CD4-positive, alpha-beta T cell treated with Interleukin-2 at 100 ng/mL for 4 hours (primary cell): ENCODE data around the gene GSTP1.
"Not testable (repeated sequence)": the region's sequence is repeated elsewhere in the genome, so short reads cannot be mapped to it uniquely, and the experiment has no call there.

Experiments
- DNase-seq: peaks from one replicate; pipeline ENCODE4 v3.0.0-alpha.2; 2020; ENCODE audit warnings: low spot score

Gene GSTP1

DNA sequence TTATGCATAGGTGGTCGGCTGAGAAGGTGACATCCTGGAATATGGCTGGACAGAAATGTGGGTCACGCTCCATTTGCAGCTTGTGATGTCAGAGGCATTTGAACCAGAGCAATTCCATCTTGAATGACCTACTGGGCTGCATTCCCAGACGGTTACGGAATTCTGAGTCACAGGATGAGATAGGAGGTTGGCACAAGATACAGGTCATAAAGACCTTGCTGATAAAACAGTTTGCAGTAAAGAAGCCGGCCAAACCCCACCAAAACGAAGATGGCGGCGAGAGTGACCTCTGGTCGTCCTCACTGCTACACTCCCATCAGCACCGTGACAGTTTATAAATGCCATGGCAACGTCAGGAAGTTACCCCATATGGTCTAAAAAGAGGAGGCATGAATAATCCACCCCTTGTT, 19.9 kb upstream of the GSTP1 start:
- not testable (repeated sequence) for DNase-seq

DNA sequence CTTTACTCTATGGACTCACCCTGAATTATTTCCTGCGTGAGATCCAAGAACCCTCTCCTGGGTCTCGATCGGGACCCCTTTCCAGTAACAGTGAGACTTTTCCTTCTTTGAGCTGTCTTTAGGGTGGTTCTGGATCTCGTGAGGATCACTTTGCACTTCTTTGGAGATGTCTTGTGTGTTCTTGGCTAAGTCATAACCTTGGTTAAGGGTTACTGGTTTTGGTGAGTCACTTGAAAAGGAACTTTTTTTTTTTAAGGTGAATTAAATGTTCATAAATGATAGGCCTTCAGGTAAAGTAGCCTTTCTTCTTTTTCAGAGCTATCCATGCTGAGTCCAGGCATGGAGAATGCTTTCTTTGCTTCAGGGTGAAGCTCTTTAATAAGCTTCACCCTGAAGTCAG, 19.4 kb upstream of the GSTP1 start:
- DNase-seq = no peak

DNA sequence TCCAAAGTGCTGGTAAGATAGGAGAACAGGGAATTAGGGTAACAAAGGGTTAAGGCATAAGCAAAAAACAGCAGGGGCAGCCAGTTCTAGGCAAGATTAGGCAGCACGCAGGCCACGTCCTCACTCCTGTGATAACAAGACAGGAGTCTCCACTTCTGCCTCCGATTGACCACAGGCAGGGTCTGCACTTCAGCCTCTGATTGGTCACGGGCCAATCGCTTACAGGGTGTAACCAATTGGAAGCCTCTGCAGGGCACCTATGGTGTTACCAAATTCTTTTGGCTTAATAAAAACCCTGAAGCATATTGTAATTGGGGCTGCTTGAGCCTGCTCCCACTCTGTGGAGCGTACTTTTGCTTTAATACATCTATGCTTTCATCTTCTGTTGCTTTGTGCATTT, 12.2 kb upstream of the GSTP1 start:
- DNase-seq = no peak

DNA sequence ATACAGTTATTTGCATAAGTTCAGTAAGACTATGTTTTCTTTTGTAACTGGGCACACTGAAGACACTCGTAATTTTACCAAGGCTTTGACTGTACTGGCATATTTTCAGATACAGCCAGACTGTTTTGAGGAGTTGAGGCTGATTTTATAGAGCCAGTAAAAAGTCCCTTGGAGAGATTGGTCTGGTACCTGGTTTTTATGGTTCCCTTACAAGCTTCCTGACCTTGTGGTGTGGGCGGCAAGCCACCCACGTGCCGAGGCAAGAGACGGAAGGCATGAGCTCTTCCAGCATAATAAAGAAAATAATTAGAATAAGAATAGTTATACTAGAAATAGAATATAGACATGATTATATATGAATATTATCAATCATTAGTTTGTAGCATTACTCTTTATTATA, 11.3 kb upstream of the GSTP1 start:
- no peak for DNase-seq

DNA sequence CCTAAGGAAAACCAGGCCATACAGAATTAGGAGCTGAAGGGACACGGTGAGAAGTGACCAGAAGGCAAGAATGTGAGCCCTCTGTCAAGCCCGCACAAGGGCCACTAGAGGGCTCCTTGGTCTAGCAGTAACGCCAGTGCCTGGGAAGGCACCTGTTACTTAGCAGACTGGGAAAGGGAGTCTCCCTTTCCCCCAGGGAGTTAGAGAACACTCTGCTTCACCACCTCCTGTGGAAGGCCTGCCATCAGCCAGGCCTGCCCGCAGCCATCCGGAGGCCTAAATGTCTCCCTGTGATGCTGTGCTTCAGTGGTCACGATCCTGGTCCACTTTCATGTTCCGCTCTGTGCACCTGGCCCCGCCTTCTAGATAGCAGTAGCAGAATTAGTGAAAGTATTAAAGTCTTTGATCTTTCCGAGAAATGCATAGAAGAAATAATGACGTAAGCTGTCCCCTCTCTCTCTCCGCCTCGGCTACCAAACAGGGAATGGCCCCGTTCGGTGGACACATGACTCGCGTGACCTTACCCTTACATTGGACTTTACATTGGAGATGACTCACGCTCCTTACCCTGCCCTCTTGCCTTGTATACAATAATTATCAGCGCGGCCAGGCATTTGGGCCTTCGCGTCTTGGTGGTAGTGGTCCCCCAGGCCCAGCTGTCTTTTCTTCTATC, 10.7 kb upstream of the GSTP1 start:
- DNase-seq = peak; percentile 45

DNA sequence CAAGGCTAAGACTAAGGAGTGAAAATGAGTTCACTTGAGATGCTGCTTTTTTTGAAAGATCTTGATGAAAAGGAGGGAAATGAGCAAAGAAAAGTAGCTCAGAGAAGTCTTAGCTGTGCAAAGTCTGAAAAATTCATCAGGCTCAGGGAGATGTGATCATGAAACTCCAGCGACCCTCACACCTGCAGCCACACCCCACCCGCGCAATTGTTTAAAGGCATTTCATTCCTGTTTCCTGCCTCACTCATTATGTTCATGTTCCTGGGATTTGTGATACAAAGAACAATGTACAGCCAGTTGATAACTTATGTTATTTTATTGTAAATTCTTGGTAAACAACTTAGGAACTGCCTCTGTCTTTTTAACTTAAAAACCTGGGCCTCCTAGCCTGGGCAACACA, 8.7 kb upstream of the GSTP1 start:
- no peak for DNase-seq

DNA sequence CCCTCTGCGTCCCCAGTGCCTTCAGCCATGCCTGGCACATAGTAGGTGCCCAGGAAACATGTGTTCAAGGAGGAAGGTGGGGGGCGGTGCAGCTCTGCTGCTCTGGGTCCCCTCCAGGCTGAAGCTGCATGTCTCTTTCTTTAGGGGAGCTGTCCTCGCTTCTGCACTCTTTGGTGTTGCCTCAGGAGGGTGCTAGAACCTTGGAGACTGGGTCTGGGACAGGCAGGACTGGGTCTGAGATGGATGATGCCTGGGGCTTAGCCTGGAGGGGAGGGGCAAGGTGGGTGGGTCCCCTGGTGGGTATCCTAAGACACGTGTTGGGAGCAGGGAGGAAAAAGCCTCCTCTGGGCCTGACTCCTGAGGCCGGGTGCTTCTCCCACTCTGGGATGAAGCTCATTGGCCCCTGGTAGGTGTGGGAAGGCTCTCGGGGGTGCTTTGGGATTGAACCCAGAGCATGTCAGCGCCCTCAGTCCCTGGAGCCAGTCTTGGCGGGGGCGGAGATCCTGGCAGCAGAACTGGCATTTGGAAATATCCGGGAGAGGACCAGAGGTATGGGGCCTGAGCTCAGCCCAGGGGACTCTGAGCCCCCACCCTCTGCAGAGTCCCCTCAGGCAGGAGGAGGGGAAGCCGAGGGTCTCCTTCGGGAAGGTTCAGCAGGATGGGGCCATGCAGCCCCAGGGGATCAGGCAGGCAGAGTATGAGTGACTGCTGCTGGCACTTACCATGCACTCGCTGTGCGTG, 6.7 kb upstream of the GSTP1 start:
- DNase-seq = no peak

DNA sequence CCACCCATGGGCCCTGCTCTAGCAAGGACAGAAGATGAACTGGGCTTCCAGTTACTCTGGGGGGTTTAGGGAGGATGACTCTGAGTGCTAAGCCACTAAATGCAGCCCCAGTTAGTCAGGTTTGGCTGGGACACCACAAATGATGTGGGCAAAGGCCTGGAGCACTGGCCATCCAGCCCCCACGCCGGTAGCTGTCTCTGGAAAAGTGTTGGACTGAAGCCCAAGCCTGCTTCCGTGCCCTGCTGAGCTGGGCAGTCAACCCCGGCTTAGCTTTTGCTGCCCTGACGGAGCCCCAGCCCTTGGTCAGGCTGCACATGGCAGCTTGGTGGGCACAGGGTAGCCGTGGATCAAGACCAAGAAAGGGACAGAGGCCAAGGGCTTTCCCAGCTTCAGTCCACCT, 5.7 kb upstream of the GSTP1 start:
- no peak for DNase-seq

DNA sequence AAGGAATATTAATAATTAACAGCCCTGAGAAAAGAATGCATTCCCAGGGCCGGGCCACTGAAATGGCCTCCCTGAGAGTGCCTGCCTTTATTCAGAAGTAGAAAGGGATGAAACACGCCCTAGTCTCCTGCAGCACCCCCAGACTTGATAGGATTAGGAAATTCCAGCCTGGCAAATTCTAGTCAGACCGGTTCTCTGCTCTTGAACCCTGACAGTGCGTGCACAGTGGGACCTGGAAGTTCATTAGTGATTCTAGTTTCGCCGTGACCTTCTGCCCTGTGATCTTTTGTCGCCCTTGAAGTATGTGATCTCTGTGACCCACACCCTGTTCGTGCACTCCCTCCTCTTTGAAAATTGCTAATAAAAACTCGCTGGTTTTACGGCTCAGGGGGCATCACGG, 2.1 kb upstream of the GSTP1 start:
- DNase-seq = no peak

DNA sequence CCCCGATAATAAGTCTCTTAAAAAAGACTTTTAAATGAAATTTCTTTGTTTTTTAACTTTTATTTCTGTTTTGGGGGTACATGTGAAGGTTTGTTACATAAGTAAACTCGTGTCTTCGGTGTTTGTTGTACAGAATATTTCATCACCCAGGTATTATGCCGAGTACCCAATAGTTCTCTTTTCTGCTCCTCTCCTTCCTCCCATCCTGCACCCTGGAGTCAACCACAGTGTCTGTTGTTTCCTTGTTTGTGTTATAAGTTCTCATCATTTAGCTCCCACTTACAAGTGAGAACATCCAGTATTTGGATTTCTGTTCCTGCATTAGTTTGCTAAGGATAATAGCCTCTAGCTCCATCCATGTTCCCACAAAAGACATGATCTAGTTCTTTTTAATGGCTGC, 1.6 kb upstream of the GSTP1 start:
- no peak for DNase-seq

DNA sequence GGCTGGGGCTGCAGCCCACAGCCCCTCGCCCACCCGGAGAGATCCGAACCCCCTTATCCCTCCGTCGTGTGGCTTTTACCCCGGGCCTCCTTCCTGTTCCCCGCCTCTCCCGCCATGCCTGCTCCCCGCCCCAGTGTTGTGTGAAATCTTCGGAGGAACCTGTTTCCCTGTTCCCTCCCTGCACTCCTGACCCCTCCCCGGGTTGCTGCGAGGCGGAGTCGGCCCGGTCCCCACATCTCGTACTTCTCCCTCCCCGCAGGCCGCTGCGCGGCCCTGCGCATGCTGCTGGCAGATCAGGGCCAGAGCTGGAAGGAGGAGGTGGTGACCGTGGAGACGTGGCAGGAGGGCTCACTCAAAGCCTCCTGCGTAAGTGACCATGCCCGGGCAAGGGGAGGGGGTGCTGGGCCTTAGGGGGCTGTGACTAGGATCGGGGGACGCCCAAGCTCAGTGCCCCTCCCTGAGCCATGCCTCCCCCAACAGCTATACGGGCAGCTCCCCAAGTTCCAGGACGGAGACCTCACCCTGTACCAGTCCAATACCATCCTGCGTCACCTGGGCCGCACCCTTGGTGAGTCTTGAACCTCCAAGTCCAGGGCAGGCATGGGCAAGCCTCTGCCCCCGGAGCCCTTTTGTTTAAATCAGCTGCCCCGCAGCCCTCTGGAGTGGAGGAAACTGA, 731 bp downstream of the GSTP1 start:
- no peak for DNase-seq

DNA sequence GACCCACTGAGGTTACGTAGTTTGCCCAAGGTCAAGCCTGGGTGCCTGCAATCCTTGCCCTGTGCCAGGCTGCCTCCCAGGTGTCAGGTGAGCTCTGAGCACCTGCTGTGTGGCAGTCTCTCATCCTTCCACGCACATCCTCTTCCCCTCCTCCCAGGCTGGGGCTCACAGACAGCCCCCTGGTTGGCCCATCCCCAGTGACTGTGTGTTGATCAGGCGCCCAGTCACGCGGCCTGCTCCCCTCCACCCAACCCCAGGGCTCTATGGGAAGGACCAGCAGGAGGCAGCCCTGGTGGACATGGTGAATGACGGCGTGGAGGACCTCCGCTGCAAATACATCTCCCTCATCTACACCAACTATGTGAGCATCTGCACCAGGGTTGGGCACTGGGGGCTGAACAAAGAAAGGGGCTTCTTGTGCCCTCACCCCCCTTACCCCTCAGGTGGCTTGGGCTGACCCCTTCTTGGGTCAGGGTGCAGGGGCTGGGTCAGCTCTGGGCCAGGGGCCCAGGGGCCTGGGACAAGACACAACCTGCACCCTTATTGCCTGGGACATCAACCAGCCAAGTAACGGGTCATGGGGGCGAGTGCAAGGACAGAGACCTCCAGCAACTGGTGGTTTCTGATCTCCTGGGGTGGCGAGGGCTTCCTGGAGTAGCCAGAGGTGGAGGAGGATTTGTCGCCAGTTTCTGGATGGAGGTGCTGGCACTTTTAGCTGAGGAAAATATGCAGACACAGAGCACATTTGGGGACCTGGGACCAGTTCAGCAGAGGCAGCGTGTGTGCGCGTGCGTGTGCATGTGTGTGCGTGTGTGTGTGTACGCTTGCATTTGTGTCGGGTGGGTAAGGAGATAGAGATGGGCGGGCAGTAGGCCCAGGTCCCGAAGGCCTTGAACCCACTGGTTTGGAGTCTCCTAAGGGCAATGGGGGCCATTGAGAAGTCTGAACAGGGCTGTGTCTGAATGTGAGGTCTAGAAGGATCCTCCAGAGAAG, 1.6 kb downstream of the GSTP1 start:
- no peak for DNase-seq

DNA sequence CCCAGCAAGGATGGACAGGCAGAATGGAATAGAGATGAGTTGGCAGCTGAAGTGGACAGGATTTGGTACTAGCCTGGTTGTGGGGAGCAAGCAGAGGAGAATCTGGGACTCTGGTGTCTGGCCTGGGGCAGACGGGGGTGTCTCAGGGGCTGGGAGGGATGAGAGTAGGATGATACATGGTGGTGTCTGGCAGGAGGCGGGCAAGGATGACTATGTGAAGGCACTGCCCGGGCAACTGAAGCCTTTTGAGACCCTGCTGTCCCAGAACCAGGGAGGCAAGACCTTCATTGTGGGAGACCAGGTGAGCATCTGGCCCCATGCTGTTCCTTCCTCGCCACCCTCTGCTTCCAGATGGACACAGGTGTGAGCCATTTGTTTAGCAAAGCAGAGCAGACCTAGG, 2.3 kb downstream of the GSTP1 start:
- no peak for DNase-seq

DNA sequence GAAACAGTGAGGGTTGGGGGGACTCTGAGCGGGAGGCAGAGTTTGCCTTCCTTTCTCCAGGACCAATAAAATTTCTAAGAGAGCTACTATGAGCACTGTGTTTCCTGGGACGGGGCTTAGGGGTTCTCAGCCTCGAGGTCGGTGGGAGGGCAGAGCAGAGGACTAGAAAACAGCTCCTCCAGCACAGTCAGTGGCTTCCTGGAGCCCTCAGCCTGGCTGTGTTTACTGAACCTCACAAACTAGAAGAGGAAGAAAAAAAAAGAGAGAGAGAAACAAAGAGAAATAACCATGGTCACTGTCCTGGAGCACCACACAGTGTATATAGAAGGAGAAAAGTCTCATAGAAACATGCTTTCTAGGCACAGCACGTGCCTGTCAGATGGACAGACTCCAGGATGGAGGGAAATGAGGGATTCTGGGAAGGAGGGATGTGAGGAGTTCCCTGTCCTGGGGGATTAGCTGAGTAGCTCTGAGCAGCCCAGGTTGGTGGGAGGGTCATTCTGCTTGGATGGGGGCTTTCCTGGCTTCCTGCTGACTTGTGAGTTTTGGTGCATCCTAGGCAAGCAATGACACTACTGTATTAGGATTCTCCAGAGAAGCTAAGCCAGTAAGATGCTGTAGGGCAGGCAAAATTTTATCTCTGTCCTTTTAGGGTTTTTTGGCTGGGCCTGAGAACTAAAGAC, 3.1 kb downstream of the GSTP1 start:
- DNase-seq = no peak

DNA sequence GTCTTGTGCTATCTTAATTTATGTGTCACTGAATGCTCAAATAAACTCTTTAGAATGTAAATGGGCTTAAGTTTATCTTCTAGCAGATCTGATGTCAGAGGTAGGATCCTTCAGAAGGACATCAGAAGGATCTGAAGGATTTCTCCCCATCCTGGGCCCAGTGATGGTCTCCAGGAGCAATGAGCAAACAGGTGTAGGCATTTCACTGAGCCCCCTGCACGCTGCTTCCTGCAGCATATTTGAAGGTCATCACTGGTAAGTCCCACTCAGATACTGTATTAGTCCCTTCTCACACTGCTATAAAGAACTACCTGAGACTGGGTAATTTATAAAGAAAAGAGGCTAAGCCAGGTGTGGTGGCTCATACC, 4.5 kb downstream of the GSTP1 start:
- no peak for DNase-seq

DNA sequence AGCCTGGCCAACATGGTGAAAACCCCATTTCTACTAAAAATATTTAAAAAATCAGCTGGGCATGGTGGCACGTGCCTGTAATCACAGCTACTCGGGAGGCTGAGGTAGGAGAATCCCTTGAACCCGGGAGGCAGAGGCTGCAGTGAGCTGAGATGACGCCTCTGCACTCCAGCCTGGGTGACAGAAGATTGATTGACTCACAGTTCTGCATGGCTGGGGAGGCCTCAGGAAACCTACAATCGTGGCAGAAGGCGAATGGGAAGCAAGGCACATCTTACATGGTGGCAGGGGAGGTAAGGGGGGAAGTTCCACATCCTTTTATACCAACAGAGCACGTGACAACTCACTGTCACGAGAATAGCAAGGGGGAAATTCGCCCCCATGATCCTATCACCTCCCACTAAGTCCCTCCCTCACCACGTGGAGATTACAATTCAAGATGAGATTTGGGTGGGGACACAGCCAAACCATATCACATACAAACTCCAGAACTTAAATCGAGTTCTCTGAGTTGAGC, 5.3 kb downstream of the GSTP1 start:
- DNase-seq = not testable (repeated sequence)

DNA sequence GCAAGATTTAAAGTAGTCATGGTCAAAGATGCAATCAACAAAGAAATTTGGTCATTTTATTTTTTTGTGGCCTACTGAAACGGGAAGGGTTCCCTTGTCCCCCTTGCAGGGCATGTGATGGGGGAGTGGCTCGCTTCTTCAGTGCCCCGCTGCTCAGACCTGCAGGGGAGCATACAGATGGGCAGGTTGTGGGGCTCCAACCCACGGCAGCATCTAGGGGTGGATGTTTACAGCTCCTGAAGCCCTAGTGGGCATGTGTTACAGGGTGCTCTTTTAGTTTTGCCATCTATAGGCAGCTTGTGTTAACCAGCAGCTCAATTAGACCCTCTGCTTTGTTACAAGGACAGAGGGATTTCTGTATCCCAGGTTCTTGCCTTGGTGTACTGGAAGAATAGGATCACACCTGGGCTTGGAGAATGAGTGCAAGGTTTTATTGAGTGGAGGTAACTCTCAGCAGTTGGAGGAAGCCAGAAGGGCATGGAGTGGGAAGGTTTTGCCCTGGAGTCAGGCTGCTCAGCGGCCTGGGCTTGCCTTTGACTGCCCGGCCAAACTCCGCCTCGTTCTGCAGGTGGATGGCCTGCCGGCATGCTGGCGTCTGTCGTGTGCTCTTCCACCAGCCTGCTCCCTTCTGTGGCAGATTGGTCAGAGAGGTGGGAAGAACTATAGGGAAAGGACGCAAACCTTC, 9.4 kb downstream of the GSTP1 start:
- no peak for DNase-seq

DNA sequence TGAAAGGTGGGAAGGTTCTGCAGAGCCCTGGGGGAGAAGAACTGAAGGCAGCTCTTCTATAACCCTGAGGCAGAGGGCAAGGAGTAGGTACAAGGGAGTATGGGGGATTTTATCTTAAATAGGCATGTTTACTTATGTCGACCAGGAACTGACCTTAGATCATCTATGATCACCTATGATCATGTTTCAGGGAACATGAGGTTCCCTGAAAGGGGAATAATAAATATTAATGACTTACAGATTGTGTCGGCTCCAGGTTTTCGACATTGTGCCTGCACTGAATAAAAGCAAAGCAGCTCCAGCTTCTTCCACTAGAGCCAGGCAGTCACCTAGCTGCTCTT, 9.9 kb downstream of the GSTP1 start:
- no peak for DNase-seq

DNA sequence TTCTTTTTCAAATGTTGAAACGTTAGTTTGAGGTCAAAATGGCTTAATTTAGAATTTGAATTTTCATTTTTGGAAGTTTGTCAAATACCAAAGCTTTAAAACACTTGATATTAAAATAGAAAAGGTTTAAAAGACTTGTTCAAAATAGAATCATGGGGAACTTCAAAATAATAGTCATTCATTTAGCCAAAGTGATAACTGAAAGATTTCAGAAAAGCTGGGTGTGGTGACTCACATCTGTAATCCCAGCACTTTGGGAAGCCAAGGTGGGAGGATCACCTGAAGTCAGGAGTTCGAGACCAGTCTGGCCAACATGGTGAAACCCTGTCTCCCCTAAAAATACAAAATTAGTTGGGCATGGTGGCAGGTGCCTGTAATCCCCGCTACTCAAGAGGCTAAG, 10.9 kb downstream of the GSTP1 start:
- no peak for DNase-seq

DNA sequence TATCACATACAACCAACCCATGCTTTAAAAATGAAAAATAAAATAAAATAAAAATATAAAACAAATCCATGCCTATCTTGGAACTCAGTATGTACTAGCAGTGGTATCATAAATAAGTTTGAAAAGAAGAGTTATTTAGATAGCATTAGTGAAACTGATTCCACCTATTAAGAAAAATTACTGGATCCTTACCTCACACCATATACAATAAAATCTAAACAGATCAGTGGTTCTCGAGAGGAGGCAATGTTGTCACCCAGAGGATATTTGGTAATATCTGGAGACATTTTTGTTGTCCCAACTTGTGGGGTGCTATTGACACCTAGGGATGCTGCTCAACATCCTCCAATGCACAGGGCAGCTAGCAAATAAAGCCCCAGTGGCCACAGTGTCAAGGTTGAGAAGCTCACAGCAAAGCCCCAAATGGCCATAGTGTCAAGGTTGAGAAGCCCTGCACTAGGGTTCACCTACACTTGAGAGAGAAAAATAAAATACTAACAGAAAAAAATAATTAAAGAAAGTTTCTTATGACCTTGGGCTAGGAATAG, 13.2 kb downstream of the GSTP1 start:
- no peak for DNase-seq

DNA sequence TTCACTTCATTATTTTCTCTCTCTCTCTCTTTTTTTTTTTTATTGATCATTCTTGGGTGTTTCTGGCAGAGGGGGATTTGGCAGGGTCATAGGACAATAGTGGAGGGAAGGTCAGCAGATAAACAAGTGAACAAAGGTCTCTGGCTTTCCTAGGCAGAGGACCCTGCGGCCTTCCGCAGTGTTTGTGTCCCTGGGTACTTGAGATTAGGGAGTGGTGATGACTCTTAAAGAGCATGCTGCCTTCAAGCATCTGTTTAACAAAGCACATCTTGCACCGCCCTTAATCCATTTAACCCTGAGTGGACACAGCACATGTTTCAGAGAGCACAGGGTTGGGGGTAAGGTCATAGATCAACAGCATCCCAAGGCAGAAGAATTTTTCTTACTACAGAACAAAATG, 13.8 kb downstream of the GSTP1 start:
- not testable (repeated sequence) for DNase-seq
